Fibroblast of mammary gland (primary cell): ENCODE measurements around the gene PLCD3.
"Not testable (repeated sequence)": the region's sequence is repeated elsewhere in the genome, so short reads cannot be mapped to it uniquely, and the experiment has no call there.

ENCODE experiments used
- DNase-seq: peaks from one replicate; pipeline ENCODE4 v3.0.0-alpha.2; 2010; ENCODE audit warnings: low read depth
- H3K4me3 ChIP-seq: 2 replicates; pipeline ENCODE4 v1.5.1; 2011; ENCODE audit warnings: low read depth, mild to moderate bottlenecking, low read length, moderate library complexity; ENCODE audit not compliant: control insufficient read depth
- TF ChIP-seq, protein P1 (sequence below): conservative IDR thresholded peaks from 2 replicates; pipeline ENCODE4 v1.5.1; 2011; ENCODE audit warnings: low read depth, low read length, inconsistent platforms; ENCODE audit not compliant: control insufficient read depth, insufficient read depth

PLCD3 gene

GRCh38 chr17:45127548-45128300 is 4.6 kb downstream of the PLCD3 start:
- DNase-seq, result no peak
- TF ChIP-seq, protein P1, sequence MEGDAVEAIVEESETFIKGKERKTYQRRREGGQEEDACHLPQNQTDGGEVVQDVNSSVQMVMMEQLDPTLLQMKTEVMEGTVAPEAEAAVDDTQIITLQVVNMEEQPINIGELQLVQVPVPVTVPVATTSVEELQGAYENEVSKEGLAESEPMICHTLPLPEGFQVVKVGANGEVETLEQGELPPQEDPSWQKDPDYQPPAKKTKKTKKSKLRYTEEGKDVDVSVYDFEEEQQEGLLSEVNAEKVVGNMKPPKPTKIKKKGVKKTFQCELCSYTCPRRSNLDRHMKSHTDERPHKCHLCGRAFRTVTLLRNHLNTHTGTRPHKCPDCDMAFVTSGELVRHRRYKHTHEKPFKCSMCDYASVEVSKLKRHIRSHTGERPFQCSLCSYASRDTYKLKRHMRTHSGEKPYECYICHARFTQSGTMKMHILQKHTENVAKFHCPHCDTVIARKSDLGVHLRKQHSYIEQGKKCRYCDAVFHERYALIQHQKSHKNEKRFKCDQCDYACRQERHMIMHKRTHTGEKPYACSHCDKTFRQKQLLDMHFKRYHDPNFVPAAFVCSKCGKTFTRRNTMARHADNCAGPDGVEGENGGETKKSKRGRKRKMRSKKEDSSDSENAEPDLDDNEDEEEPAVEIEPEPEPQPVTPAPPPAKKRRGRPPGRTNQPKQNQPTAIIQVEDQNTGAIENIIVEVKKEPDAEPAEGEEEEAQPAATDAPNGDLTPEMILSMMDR, result no peak
- no peak overlapping the region for H3K4me3 ChIP-seq

GRCh38 chr17:45127207-45127547 is 5.1 kb downstream of the PLCD3 start:
- no peak for DNase-seq
- TF ChIP-seq, protein P1, result no peak
- H3K4me3 ChIP-seq, result no peak overlapping the region

GRCh38 chr17:45125509-45125908 is 6.8 kb downstream of the PLCD3 start:
- no peak overlapping the region for H3K4me3 ChIP-seq
- TF ChIP-seq, protein P1, result no peak
- DNase-seq, result no peak

GRCh38 chr17:45124797-45125122 is 7.6 kb downstream of the PLCD3 start:
- not testable (repeated sequence) for H3K4me3 ChIP-seq, DNase-seq

DNA sequence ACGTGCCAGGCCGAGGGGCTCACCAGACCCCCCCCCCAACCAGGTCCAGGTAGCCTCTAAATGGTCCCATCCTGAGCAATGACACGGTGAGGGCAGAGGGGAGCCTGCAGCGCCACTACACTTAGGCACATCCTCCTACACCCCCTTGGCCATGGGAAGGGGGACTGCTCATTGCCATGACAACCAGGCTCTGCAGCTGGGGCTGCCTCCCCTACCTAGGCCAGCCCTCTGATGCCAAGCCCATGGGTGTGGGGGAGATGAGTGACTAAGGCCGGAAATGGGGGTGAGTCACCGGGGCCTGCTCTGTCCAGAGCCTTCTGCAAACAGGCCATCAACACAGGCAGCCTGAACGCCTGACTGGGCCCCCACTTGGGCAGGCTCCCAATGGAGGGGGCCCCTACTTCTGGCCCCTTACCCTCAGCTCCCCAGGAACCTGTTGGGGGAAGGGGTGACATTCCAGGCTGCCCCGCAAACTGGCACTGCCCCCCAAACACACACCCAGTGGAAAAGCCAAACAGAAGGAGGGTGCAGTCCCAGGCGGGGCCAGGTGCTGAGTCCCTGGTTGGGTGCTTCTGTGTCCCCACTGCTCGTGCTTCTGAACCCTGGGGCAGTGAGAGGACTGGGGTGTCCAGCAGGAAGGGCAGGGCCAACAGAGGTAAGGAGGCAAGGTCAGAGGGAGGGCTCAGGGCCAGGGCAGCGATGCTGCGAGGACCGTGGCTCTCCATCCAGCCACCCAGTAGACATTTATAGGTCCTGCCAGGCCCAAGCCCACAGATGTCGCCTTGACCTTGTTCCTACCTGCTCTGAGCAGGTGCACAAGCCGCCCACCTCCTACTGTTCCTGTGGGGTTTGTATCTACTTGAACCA is 8.2 kb downstream of the PLCD3 start:
- TF ChIP-seq, protein P1, result no peak
- no peak overlapping the region for H3K4me3 ChIP-seq
- DNase-seq, result peak; percentile 86

DNA sequence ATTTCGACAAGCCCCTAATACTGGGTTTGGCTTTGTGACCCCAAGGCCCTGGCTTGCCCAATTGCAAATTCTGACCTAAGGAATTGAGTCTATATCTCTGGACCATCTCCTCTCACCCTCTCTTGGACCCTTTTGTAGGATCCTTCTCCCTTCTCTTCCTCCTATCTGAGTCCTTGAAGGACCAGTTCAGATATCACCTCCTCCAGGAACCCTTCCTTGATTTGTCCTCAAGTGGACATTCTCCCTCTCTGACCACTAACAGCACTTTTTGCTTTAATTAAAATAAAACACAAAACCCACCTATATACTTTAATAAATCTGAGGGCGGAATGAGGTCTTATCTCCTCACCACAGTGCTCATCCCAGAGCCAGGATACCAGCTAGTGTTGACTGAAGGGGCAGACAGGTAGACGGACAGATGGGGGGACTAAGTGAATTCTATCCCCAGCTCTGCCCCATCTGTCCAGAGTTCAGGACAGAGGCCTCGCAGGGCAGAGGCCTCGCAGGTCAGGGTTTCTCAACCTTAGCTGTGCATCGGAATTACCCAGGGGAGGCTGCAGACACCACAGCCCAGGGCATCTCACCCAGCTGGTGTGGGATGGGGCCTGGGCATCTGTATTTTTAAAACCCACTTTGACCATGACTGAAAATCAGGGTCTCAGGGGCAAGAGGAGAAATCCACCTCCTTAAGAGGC is 9.1 kb downstream of the PLCD3 start:
- H3K4me3 ChIP-seq, result no peak overlapping the region
- no peak for DNase-seq
- TF ChIP-seq, protein P1, result no peak

GRCh38 chr17:45121055-45121454 is 11.3 kb downstream of the PLCD3 start:
- no peak overlapping the region for H3K4me3 ChIP-seq
- TF ChIP-seq, protein P1, result no peak
- DNase-seq, result no peak
